ENCODE data around the gene KCNJ16.

- TF ChIP-seq, protein P1, sequence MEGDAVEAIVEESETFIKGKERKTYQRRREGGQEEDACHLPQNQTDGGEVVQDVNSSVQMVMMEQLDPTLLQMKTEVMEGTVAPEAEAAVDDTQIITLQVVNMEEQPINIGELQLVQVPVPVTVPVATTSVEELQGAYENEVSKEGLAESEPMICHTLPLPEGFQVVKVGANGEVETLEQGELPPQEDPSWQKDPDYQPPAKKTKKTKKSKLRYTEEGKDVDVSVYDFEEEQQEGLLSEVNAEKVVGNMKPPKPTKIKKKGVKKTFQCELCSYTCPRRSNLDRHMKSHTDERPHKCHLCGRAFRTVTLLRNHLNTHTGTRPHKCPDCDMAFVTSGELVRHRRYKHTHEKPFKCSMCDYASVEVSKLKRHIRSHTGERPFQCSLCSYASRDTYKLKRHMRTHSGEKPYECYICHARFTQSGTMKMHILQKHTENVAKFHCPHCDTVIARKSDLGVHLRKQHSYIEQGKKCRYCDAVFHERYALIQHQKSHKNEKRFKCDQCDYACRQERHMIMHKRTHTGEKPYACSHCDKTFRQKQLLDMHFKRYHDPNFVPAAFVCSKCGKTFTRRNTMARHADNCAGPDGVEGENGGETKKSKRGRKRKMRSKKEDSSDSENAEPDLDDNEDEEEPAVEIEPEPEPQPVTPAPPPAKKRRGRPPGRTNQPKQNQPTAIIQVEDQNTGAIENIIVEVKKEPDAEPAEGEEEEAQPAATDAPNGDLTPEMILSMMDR (IDR thresholded peaks at IDR 0.05), result no peak
- TF ChIP-seq ZFX (IDR thresholded peaks at IDR 0.05; ENCODE audit: borderline replicate concordance), result no peak
Observed at GRCh38 chr17:70047619-70048419, 27.2 kb upstream of the KCNJ16 start.

Measured in 22Rv1 (cell line).